Testis (tissue), 3 donors: Measurements from ENCODE around the gene CCDC134. TPM values are rescaled to one million over a fixed set of nuclear protein-coding genes. Genes with fewer than 3 reads are reported as not detected.

Experiments
- DNase-seq: peaks from one replicate; pipeline ENCODE4 v3.0.0-alpha.2; 2019
- H3K27ac ChIP-seq, 2 donors: fragments of 200-600 bp; sonication (generic); one replicate each; pipeline ENCODE4 v1.5.1; 2019
- H3K27me3 ChIP-seq: fragments of 200-600 bp; sonication (generic); one replicate; pipeline ENCODE4 v1.5.1; 2019
- H3K36me3 ChIP-seq: fragments of 200-600 bp; sonication (generic); one replicate; pipeline ENCODE4 v1.5.1; 2017; ENCODE audit warnings: low read depth; ENCODE audit errors: missing control alignments
- H3K4me1 ChIP-seq: fragments of 200-600 bp; sonication (generic); one replicate; pipeline ENCODE4 v1.5.1; 2019
- H3K4me3 ChIP-seq, 2 donors: fragments of 200-600 bp; sonication (generic); one replicate each; pipeline ENCODE4 v1.5.1; 2017 to 2019
- H3K9me3 ChIP-seq: fragments of 200-600 bp; sonication (generic); one replicate; pipeline ENCODE4 v1.5.1; 2017
- CTCF ChIP-seq, 3 experiments: fragments of 450-650 bp in 2 of 3; fragments of 200-600 bp in 1 of 3; sonication (generic) in 1 of 3; IDR thresholded peaks; one replicate each; pipeline ENCODE4 v1.5.1; 2016 to 2019; ENCODE audit warnings: antibody characterized with exemption in 3 of 3, mild to moderate bottlenecking in 2 of 3, moderate library complexity in 1 of 3
- POLR2A ChIP-seq: fragments of 450-650 bp; IDR thresholded peaks from one replicate; pipeline ENCODE4 v1.6.1; 2017; ENCODE audit warnings: antibody characterized with exemption, mild to moderate bottlenecking, moderate library complexity
- WGBS, 2 donors: methylation state at CpG; one replicate each; pipeline ENCODE4 v1.1.5; 2018; 5-methylcytosine and 5-hydroxymethylcytosine counted together
- intact Hi-C: fragments of 100-400 bp; cut with DNase I; formaldehyde crosslinking; loops from one replicate; pipeline ENCODE4 v1.15.1; 2023; ENCODE audit warnings: low total_unique reads
- polyA plus RNA-seq: library from polyadenylated mRNA; stranded (reverse); fragments of 350-450 nt; fragmentation: Illumina TruSeq; extraction: RNeasy Lipid Tissue Mini Kit (QIAGEN cat#74804); gene quantifications from one replicate; pipeline ENCODE4 v1.2.3, GENCODE V29; 2014; ENCODE audit warnings: low read depth, low replicate concordance; ENCODE audit not compliant: insufficient read depth
- total RNA-seq, 2 donors: library from RNA; depleted of rRNA; stranded (reverse); fragments of >200 nt; gene quantifications; one replicate each; pipeline ENCODE4 v1.2.3, GENCODE V29; 2016

CCDC134 gene
- total and polyA plus RNA-seq, 3 donors from 2014 or later, result 12.8 to 20.8 (median 15.6) TPM

- no peak for TF ChIP-seq CTCF (IDR thresholded peaks at IDR 0.05)
- TF ChIP-seq POLR2A, result no peak
- intact Hi-C loops, result no loop called here
- no peaks in the 10 kb centered on the region for H3K9me3 ChIP-seq
Observed at GRCh38 chr22:41758231-41758630, 42.2 kb upstream of the CCDC134 start.

DNA sequence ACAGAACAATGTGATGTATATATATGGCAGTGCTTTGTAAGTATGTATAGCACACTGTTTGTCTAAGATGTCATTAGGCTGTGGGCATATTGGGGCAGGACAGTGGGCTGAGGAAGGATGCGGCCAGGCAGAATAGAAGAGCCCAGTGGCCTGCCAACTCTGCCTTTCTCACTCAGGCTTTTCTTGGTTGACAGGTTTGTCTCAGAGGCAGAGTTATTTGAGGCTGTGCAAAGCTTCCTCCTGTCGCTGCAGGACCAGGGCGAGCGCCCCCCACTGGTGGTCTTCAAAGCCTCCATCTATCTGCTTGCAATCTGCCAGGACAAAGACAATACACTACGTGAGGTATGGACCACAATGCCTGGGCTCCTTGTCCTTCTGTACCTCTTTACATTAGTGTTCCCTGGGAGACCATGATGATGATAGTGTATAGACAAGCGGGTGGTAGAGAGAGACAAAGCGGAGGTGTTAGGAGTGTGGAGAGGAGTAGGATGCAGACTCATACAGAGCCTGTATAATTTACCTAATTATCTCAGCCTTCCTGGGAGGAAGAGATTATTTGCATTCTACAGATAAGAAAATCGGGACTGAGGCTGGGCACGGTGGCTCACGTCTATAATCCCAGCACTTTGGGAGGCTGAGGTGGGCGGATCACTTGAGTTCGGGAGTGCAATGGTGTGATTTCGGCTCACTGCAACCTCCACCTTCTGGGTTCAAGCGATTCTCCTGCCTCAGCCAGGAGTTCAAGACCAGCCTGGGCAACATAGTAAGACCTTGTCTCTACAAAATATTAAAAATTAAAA lies 37.3 kb upstream of the CCDC134 start:
- 71 to 79% methylated on average over 13 to 14 of the region's 14 CpGs for WGBS, 2 donors
- Histone ChIP-seq H3K9me3 (no peaks in the 10 kb centered on the region), H3K4me3 (no peak overlapping the region), H3K36me3 (no peaks in the 10 kb centered on the region), H3K27ac (no peak overlapping the region), H3K4me1 (no peaks in the 10 kb centered on the region), H3K27me3 (no peaks in the 10 kb centered on the region)
- no peak for DNase-seq
- TF ChIP-seq POLR2A, result no peak
- intact Hi-C loops, result no loop called here

More at GRCh38 chr22:41758231-41758630, 42.2 kb upstream of the CCDC134 start:
- no peak overlapping the region for H3K27ac ChIP-seq
- H3K27me3 ChIP-seq, result no peaks in the 10 kb centered on the region
- H3K4me1 ChIP-seq, result no peaks in the 10 kb centered on the region
- H3K4me3 ChIP-seq, result no peak overlapping the region
- 37 to 49% methylated on average over 2 of the region's 2 CpGs for WGBS, 2 donors
- no peak for DNase-seq
- no peaks in the 10 kb centered on the region for H3K36me3 ChIP-seq

- 76 to 84% methylated on average over 5 of the region's 5 CpGs for WGBS, 2 donors
- H3K4me3 ChIP-seq, result no peak overlapping the region
- no peaks in the 10 kb centered on the region for H3K27me3 ChIP-seq
- no peaks in the 10 kb centered on the region for H3K4me1 ChIP-seq
- TF ChIP-seq POLR2A (no peak), CTCF (IDR thresholded peaks at IDR 0.05) (no peak)
- intact Hi-C loops, result no loop called here
- no peaks in the 10 kb centered on the region for H3K36me3 ChIP-seq
- no peak for DNase-seq
- H3K9me3 ChIP-seq, result no peaks in the 10 kb centered on the region
- no peak overlapping the region for H3K27ac ChIP-seq
Observed at GRCh38 chr22:41766476-41766875, 34.0 kb upstream of the CCDC134 start.

- Histone ChIP-seq H3K4me3 (no peak overlapping the region), H3K4me1 (no peaks in the 10 kb centered on the region), H3K27ac (no peak overlapping the region), H3K36me3 (no peaks in the 10 kb centered on the region), H3K27me3 (no peaks in the 10 kb centered on the region), H3K9me3 (no peaks in the 10 kb centered on the region)
- WGBS, 2 donors, result 67 to 78% methylated on average over 2 of the region's 2 CpGs
- DNase-seq, result no peak
- TF ChIP-seq CTCF (IDR thresholded peaks at IDR 0.05), result no peak
- intact Hi-C loops, result no loop called here
Observed at GRCh38 chr22:41768430-41768829, 32.0 kb upstream of the CCDC134 start.

DNA sequence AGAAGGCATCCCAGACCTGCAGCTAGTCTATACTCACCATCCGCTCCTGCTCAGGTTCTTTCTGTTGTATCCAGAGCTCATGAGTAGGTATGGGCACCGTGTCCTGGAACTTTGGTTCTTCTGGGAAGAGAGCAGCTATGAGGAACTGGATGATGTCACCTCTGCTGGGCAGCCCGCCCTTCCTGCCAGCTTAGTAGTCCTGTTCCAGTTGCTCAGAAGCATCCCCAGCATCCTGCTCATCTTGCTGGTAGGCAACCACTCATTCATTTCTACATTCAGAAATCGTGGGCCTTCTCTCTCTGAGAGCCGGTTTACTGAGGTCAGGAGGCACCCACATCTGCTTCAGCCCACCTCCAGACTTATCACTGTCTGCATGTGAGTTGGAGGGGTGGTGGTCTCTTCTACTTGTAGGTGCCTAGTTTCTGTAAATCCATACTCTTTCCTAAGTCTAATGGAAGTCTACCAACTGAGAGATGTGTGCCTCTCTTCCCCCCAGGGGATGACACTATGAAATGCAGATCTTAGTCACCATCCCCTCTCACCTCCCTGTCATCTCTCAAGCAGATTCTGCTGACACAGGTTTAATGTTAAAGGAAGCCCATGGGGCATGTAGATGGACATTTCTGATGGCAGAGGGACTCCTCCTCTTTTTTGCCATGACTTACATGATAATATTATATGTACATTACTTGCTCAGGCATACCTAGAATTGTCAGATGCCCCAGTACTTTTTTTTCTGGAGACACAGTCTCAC lies 29.6 kb upstream of the CCDC134 start:
- Histone ChIP-seq H3K9me3 (no peaks in the 10 kb centered on the region), H3K36me3 (no peaks in the 10 kb centered on the region), H3K4me1 (no peaks in the 10 kb centered on the region), H3K27me3 (no peaks in the 10 kb centered on the region), H3K27ac (no peak overlapping the region), H3K4me3 (no peak overlapping the region)
- DNase-seq, result no peak
- no peak for TF ChIP-seq POLR2A
- TF ChIP-seq CTCF (IDR thresholded peaks at IDR 0.05), result no peak
- WGBS, 2 donors, result 88 to 91% methylated on average over 4 to 5 of the region's 5 CpGs
- intact Hi-C loops, result no loop called here
